Motor neuron (in vitro differentiated cells): ENCODE data around the gene TTLL4. TPM values are rescaled to one million over a fixed set of nuclear protein-coding genes. Genes with fewer than 3 reads are reported as not detected.
"Not testable (repeated sequence)": the region's sequence is repeated elsewhere in the genome, so short reads cannot be mapped to it uniquely, and the experiment has no call there.

Experiments used
- ATAC-seq, 8 experiments: fragments of 200-7000 bp; cut with Tn5 transposase; replicated peaks in 6 of 8; 2 replicates each; pipeline ENCODE4 v1.8.0; 2021; ENCODE audit warnings: mild to moderate bottlenecking in 8 of 8, moderate library complexity in 8 of 8
- H3K27ac ChIP-seq, 2 donors: fragments of 250-450 bp; sonication (Bioruptor Pico); 2 replicates each; pipeline ENCODE4 v1.9.0; 2021; ENCODE audit warnings: antibody characterized with exemption in 2 of 2, mild to moderate bottlenecking in 2 of 2, moderate library complexity in 1 of 2
- H3K4me1 ChIP-seq, 2 donors: fragments of 250-450 bp; sonication (Bioruptor Pico); replicated peaks in 1 of 2; 2 replicates each; pipeline ENCODE4 v1.6.1; 2021; ENCODE audit warnings: antibody characterized with exemption in 2 of 2, mild to moderate bottlenecking in 2 of 2, moderate library complexity in 1 of 2
- H3K4me3 ChIP-seq, 5 donors: fragments of 250-450 bp; sonication (Bioruptor Pico); 2 replicates each; pipeline ENCODE4 v1.9.0; 2021; ENCODE audit warnings: antibody characterized with exemption in 5 of 5, mild to moderate bottlenecking in 5 of 5, moderate library complexity in 4 of 5
- WGBS, 10 experiments: fragments of 450-650 bp; shearing (Covaris generic); methylation state at CpG; one replicate each; pipeline ENCODE4 v1.0.0; 2022; 5-methylcytosine and 5-hydroxymethylcytosine counted together
- in situ Hi-C, 9 experiments: fragments of 400-800 bp; cut with MboI; loops; one replicate each; pipeline ENCODE4 v1.15.0; 2021; ENCODE audit warnings: low sequenced_read_pairs in 9 of 9, low pct_unique_long_range_greater_than_20kb in 2 of 9; ENCODE audit not compliant: unreplicated experiment in 9 of 9
- total RNA-seq, 8 experiments: library from RNA; unstranded; fragments of 300-600 nt; gene quantifications; 2 replicates each; pipeline versions ENCODE4 v1.2.3 to v1.2.4, GENCODE V29; 2022

TTLL4 gene, protein sequence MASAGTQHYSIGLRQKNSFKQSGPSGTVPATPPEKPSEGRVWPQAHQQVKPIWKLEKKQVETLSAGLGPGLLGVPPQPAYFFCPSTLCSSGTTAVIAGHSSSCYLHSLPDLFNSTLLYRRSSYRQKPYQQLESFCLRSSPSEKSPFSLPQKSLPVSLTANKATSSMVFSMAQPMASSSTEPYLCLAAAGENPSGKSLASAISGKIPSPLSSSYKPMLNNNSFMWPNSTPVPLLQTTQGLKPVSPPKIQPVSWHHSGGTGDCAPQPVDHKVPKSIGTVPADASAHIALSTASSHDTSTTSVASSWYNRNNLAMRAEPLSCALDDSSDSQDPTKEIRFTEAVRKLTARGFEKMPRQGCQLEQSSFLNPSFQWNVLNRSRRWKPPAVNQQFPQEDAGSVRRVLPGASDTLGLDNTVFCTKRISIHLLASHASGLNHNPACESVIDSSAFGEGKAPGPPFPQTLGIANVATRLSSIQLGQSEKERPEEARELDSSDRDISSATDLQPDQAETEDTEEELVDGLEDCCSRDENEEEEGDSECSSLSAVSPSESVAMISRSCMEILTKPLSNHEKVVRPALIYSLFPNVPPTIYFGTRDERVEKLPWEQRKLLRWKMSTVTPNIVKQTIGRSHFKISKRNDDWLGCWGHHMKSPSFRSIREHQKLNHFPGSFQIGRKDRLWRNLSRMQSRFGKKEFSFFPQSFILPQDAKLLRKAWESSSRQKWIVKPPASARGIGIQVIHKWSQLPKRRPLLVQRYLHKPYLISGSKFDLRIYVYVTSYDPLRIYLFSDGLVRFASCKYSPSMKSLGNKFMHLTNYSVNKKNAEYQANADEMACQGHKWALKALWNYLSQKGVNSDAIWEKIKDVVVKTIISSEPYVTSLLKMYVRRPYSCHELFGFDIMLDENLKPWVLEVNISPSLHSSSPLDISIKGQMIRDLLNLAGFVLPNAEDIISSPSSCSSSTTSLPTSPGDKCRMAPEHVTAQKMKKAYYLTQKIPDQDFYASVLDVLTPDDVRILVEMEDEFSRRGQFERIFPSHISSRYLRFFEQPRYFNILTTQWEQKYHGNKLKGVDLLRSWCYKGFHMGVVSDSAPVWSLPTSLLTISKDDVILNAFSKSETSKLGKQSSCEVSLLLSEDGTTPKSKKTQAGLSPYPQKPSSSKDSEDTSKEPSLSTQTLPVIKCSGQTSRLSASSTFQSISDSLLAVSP
- 10 to 100 TPM; 11.1 to 78.3 (median 23.4) TPM for total RNA-seq

DNA sequence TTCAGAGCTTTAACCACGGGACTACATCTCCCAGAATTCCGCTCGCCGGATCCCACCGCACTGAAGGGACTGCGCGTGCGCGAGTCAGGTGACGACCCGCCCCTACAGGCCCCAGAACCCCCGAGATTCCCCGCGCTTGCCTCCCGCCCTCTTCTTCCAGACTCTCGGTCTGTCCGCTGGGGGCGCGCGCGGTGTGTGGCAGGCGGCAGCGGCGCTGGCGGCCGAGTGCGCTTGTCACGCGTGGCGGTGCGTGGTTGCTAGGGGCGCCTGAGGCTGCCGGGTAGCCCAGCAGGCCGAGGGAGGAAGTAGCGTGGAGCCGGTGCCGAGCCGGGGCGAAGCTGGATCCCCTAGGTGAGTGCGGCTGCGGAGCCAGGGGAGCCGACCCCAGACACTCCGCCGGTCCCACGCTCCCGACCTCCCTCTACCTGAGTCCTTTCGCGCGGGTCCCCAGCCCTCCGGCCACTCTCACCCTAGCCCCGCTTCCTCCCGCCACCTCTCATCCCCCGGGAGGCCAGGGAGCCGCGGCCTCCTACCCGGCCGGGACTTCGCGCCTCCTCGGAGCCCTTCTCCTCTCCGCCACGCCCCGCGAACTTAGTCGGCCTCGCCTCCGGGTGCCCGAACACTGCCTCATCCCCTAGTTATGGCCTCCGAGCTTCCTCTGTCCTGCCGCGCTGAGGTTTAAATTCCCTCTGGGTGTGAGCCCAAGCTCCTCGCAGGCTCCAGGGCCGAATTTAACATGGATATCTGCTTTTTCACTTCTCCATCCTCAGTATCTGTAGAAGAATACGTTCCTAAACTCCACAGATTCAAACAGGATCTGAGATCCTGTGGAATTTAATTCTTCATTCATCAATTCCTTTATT, at the start of gene TTLL4:
Gene TTLL4 (plus strand): TSS at position 149 of the 863 bp plus-strand sequence. CDS start 26,842 bp downstream, outside the sequence.
- WGBS, 10 experiments: 0 to 3% (median 0%) methylated on average over 1 to 17 of the region's 74 CpGs
- peak; percentile 90 to 98 (median 97) for ATAC-seq
- Histone ChIP-seq H3K4me3 (peak within 1 kb of the TSS; percentile 59 to 80 (median 76)), H3K4me1 (peaks cover 0 to 4% of the 10 kb centered on the region in 2 donors), H3K27ac (peak within 1 kb of the TSS; percentile 14 to 39)
- in situ Hi-C loops: loop anchor here in 2 of 9 experiments (10.0 to 25.0 kb wide), 2 partner anchors 74 to 126 kb away; partner anchors contain the start of genes CYP27A1 (in 1 of the 2) and PRKAG3 (in 1 of the 2)

DNA sequence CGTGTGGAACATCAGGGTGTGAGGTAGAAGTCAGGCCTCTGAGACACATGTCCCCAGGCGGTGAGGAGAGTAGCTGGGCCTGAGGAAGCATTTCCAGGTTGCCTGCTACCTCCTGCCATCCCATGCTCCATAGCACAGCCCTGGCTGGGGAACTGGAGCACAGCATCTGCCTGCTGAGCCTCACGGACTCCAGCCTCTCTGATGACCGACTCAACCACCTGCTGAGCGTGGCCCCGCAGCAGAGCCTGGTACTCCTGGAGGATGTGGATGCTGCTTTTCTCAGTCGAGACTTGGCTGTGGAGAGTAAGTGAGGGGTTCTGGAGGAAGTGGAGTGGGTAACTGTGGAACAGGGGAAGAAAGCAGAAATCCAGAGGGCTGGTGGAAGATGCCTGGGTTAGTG, 48.3 kb upstream of the TTLL4 start:
- in situ Hi-C loops: no loop called here
- 93 to 100% methylated on average over 1 to 6 of the region's 7 CpGs; no CpG with 5 or more reads in 8 of the 10 experiments for WGBS, 10 experiments
- no peak overlapping the region for H3K4me3 ChIP-seq
- no peak overlapping the region for H3K27ac ChIP-seq
- ATAC-seq: no peak
- peaks cover 7 to 10% of the 10 kb centered on the region in 2 donors for H3K4me1 ChIP-seq

DNA sequence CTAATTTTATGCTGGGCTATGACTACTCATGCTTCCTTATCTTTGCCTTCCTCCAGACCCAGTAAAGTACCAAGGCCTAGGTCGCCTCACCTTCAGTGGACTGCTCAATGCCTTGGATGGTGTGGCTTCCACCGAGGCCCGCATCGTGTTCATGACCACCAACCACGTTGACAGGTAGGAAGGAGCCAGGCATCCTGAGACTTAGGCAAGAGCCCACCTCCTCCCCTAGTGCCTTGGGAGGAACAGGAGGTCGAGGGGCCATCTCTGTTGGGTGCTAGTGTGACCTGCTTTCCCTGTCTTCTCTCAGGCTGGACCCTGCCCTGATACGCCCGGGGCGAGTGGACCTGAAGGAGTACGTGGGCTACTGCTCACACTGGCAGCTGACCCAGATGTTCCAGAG, 47.8 kb upstream of the TTLL4 start:
- Histone ChIP-seq H3K27ac (no peak overlapping the region), H3K4me1 (peaks cover 7 to 10% of the 10 kb centered on the region in 2 donors), H3K4me3 (no peak overlapping the region)
- in situ Hi-C loops: no loop called here
- 0 to 97% (median 90%) methylated on average over 1 to 9 of the region's 10 CpGs; no CpG with 5 or more reads in 3 of the 10 experiments for WGBS, 10 experiments
- ATAC-seq: no peak

DNA sequence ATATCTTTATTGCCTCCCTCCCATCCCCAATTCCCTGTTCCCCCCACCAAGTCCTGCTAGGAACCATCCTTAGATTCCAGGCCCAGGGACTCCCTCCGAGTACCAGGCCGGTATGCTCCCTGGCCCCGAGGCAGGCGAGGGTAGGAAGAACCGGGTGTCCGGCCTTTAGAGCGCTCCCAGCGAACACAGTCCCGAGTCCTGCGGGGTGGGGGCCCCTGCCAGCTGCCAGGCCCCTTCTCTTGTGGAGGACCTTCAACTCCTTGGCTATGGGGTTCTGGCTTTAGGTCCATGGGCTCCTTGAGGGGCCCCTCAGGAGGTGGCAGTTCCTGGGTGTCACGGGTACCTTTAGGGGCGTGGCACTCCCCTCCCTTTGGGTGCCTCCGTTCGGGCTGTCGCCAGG, 46.7 kb upstream of the TTLL4 start:
- H3K4me1 ChIP-seq: peaks cover 4 to 5% of the 10 kb centered on the region in 2 donors
- no peak overlapping the region for H3K27ac ChIP-seq
- in situ Hi-C loops: no loop called here
- no peak overlapping the region for H3K4me3 ChIP-seq
- 89 to 100% (median 89%) methylated on average over 1 to 8 of the region's 15 CpGs; no CpG with 5 or more reads in 7 of the 10 experiments for WGBS, 10 experiments
- no peak for ATAC-seq

DNA sequence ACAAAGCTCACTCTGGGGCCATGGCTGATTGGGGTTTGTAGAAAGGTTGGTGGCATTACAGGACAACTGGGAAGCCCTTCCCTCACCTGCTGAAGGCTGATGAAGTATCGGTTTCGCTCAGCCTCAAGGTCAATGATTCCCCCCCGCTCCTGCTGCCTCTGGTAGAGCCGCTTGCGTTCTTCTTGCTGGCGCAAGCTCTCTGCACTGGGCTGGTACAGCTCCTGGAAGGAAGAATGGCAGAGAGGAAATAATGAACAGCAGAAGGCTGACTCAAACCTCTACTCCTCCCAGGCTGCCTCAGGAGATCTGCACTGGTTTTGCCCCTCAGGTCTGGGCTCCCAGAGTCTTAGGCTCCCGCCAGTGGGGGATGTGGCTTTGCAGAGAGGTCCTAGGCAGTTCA, 46.0 kb upstream of the TTLL4 start:
- in situ Hi-C loops: no loop called here
- WGBS, 10 experiments: 93 to 100% (median 100%) methylated on average over 1 to 6 of the region's 7 CpGs; no CpG with 5 or more reads in 5 of the 10 experiments
- Histone ChIP-seq H3K27ac (no peak overlapping the region), H3K4me3 (no peak overlapping the region), H3K4me1 (peaks cover 4 to 5% of the 10 kb centered on the region in 2 donors)
- no peak for ATAC-seq

DNA sequence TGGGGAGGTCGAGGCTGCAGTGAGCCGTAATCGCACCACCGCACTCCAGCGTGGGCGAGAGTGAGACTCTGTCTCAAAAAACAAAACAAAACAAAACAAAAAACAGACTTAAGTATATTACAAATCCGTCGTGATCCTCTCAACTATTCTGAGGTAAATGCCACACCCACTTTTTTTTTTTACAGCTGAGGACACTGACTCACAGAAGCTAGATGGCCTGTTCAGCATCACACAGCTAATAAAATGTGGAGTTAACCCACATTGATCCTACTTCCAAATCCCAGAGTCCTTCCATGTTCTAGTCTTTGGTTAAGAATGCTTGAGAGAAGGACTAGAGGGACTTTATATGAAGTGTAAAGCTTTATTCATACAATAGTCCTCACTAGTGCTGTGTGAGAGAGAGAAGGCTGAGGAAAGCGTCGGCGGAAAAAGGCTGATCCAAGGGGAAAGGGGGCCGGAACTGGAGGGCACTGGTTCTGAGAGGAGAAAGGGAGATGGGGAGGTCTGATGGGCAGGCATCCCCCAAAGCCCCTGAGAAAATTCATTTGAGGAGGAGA, 39.5 kb upstream of the TTLL4 start:
- peak overlapping the region; percentile 87 to 90 for H3K27ac ChIP-seq
- ATAC-seq: peak in 3 of 8 experiments; percentile 22 to 34 (median 28)
- in situ Hi-C loops: no loop called here
- peaks cover 10 to 11% of the 10 kb centered on the region in 2 donors for H3K4me1 ChIP-seq
- peak overlapping the region; percentile 73 to 96 (median 87) for H3K4me3 ChIP-seq
- WGBS, 10 experiments: 0 to 69% (median 50%) methylated on average over 3 to 10 of the region's 12 CpGs; no CpG with 5 or more reads in 1 of the 10 experiments

DNA sequence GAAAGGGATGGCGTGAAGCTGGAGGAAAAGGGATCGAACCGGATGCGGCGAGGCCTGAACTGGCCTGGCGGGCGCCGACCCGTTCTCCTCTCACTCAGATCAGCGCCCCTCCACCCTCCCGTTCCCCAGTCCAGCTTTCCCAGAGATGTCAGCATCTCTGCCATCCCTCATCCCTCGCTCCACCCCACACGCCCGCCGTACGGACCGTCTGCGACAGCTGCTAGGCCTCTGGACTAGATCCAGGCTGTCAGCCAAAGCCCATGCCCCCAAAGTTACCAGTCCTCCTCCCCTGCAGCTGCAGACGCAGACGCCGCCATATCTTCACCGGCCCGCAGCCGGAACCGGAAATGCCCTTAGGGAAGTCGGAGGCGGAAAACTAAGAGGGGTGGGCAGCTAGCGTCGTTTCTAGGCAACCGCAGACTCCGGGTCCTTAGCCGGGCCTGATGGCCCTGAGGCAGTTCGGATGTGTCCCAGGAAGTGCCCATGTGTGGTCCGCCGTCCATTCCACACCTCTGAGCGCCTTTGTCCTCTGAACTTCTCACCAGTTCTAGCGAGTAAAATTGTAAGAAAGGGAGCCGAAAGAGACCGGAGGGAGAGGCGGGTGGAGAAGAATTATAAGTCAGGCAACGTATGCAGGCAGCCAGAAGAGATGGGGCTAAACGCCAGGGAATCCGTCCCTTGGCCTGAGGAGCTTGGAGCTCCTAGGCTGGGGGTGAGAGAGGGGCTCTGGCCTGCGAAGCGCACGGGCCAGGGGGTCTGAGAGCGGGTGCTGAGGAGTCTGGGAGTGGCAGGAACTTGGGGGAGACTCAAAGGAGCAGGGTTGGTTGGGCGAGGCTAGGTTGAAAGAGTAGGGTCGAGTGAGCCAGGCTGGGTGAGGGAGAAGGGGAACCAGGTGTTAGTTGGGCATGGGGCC, 38.7 kb upstream of the TTLL4 start, which contains the start of the genes RNF25 and STK36:
Gene RNF25 (minus strand): TSS at position 349 of the 913 bp plus-strand sequence. CDS start 32 bp downstream, at position 317.
Gene STK36 (plus strand): TSS at position 433 of the 913 bp plus-strand sequence. CDS start 744 bp downstream, outside the sequence.
- peak within 1 kb of the TSS; percentile 73 to 96 (median 87) for H3K4me3 ChIP-seq
- ATAC-seq: peak; percentile 95 to 99 (median 98)
- in situ Hi-C loops: no loop called here
- peaks cover 10 to 11% of the 10 kb centered on the region in 2 donors for H3K4me1 ChIP-seq
- 0 to 3% (median 0%) methylated on average over 1 to 16 of the region's 49 CpGs; no CpG with 5 or more reads in 2 of the 10 experiments for WGBS, 10 experiments
- H3K27ac ChIP-seq: peak within 1 kb of the TSS; percentile 87 to 90

DNA sequence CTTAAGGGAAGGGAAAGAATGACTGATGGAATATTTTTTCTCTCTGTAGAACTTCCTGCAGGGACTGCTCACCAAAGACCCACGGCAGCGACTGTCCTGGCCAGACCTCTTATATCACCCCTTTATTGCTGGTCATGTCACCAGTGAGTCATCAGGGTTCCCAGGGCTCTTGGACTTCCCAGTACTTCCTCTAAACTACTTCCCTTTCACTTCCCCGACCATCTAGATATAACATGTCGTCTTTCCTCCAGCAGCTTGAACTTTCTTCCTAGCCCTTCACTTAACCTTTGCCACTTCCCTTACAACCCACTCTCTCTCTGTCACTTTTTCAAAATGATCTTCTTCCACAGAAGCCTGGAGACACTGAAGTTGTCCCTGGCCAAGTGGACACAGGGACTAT, 31.5 kb upstream of the TTLL4 start:
- no peak overlapping the region for H3K27ac ChIP-seq
- in situ Hi-C loops: loop anchor here in 1 of 9 experiments (25.0 kb wide), 1 partner anchor 392 kb away; the partner anchor contains the start of gene TMBIM1
- H3K4me3 ChIP-seq: no peak overlapping the region
- 33 to 100% (median 90%) methylated on average over 1 to 4 of the region's 4 CpGs; no CpG with 5 or more reads in 4 of the 10 experiments for WGBS, 10 experiments
- ATAC-seq: no peak
- no peaks in the 10 kb centered on the region for H3K4me1 ChIP-seq

DNA sequence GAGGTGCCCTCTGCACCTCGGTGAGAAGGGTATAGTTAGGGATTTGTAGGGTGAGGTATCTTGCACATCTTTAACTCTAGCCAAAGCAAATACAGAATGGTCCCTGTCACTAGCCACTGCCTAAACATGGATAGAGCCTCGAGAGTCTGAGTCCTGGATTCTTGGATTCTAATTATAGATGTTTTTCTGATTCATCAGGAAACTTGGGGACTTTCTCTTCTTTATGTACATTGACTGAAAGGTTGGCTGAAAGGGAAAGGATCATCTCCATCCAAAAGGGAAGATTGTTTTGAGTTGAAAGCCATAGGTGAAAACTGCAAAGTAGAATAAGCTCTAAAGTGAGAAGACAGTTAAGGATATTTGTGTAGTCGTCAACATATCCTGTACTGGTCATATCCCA, 30.6 kb upstream of the TTLL4 start:
- WGBS, 10 experiments: 20 to 100% (median 88%) methylated on average over 1 to 2 of the region's 3 CpGs; no CpG with 5 or more reads in 3 of the 10 experiments
- in situ Hi-C loops: loop anchor here in 1 of 9 experiments (25.0 kb wide), 1 partner anchor 393 kb away; the partner anchor contains the start of gene TMBIM1
- no peak for ATAC-seq
- Histone ChIP-seq H3K27ac (no peak overlapping the region), H3K4me3 (no peak overlapping the region), H3K4me1 (no peaks in the 10 kb centered on the region)

DNA sequence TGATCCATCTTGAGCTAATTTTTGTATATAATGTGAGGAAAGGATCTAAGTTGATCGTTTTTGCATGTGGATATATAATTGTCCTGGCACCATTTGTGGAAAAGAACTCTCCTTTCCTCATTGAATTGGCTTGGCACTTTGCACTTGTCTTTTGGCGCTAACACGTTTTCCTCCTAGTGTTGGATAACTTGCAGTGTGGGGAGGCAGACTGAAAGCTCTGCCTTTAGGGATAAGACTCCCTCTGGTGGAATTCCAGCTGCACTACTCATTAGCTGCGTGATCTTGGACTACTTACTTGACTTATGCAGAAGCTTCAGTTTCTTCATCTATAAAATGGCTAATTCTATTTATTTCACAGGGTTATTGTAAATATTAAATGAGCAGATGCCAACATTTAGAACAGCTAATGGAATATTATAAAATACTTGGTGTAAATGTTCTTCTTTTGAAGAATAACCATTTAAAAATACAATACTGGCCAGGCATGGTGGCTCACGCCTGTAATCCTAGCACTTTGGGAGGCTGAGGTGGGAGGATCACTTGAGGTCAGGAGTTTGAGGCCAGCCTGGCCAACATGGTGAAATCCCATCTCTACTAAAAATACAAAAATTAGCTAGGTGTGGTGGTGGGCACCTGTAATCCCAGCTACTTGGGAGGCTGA, 23.1 kb upstream of the TTLL4 start:
- peak; percentile 40 to 99 (median 80) for ATAC-seq
- in situ Hi-C loops: loop anchor here in 1 of 9 experiments (25.0 kb wide), 1 partner anchor 400 kb away; the partner anchor contains the start of gene TMBIM1
- not testable (repeated sequence) for H3K4me3 ChIP-seq, H3K4me1 ChIP-seq, H3K27ac ChIP-seq
- WGBS, 10 experiments: 0 to 64% (median 24%) methylated on average over 1 to 5 of the region's 5 CpGs
